Dendritic cell treated with granulocyte-macrophage colony-stimulating factor and Interleukin-4, amounts not matched to agents 40 ng/mL and 50 ng/mL, for 4 days (primary cell): ENCODE data around the gene IRF1.
A peak's percentile ranks its signal among the peaks of the same experiment; 100 is the strongest.

Experiments used
- H3K27ac Mint-ChIP-seq: one replicate; pipeline ENCODE4 v1.8.0; 2022; ENCODE audit warnings: mild to moderate bottlenecking, mixed read lengths
- H3K27me3 Mint-ChIP-seq: one replicate; pipeline ENCODE4 v1.8.0; 2022; ENCODE audit warnings: mild to moderate bottlenecking, mixed read lengths
- H3K36me3 Mint-ChIP-seq: one replicate; pipeline ENCODE4 v1.8.0; 2022; ENCODE audit warnings: low read depth, mixed read lengths
- H3K4me1 Mint-ChIP-seq: one replicate; pipeline ENCODE4 v1.8.0; 2022; ENCODE audit warnings: low read depth, mixed read lengths
- H3K4me3 Mint-ChIP-seq: one replicate; pipeline ENCODE4 v1.8.0; 2022; ENCODE audit warnings: mild to moderate bottlenecking, moderate library complexity, mixed read lengths
- H3K9me3 Mint-ChIP-seq: one replicate; pipeline ENCODE4 v1.8.0; 2022; ENCODE audit warnings: mixed read lengths
- intact Hi-C: fragments of 100-400 bp; cut with micrococcal nuclease; formaldehyde crosslinking; loops from one replicate; pipeline ENCODE4 v1.15.0; 2022

IRF1 gene

GRCh38 chr5:132479111-132479951 lies 11.2 kb downstream of the IRF1 start:
- intact Hi-C loops = no loop called here
- Mint-ChIP-seq H3K9me3 (no peaks in the 10 kb centered on the region), H3K27me3 (peaks cover 2% of the 10 kb centered on the region), H3K27ac (peak overlapping the region; percentile 50), H3K4me3 (no peak overlapping the region), H3K36me3 (peaks cover 48% of the 10 kb centered on the region), H3K4me1 (peaks cover 63% of the 10 kb centered on the region)

- peaks cover 2% of the 10 kb centered on the region for H3K27me3 Mint-ChIP-seq
- no peaks in the 10 kb centered on the region for H3K9me3 Mint-ChIP-seq
- H3K4me1 Mint-ChIP-seq = peaks cover 58% of the 10 kb centered on the region
- peaks cover 39% of the 10 kb centered on the region for H3K36me3 Mint-ChIP-seq
- H3K4me3 Mint-ChIP-seq = no peak overlapping the region
- intact Hi-C loops = no loop called here
- peak overlapping the region; percentile 50 for H3K27ac Mint-ChIP-seq
These were observed 12.2 kb downstream of the IRF1 start for GRCh38 chr5:132478366-132478871.

DNA sequence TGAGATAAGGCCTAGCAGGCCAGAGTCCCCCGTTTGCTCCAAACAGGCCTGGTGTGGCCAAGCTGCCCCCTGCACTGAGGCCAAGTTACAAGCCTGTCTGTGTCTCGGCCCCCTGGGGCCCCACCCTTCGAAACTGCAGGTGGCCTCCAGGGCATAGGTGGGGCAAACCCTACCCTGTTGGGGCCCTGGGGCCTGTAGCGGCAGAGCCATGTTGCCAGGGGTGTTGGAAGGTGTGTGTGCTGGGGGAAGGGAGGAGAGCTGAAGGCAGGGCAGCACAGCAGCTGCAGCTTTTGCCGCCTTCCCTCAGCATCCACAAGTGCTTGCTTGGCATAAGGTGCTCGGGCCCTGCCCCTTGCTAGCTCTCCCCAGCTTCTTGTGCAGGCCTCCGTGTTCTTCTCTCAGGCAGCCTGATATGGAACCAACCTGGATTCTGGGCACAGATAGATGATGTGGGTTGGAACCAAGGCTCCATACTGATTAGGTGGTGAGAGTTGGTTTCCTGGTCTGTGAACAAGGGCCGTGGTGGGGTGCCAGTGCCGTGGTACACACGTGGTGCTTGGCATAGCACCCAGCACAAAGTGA lies 12.7 kb downstream of the IRF1 start:
- H3K27me3 Mint-ChIP-seq = peaks cover 2% of the 10 kb centered on the region
- H3K36me3 Mint-ChIP-seq = peaks cover 34% of the 10 kb centered on the region
- H3K9me3 Mint-ChIP-seq = no peaks in the 10 kb centered on the region
- peaks cover 58% of the 10 kb centered on the region for H3K4me1 Mint-ChIP-seq
- intact Hi-C loops = no loop called here
- peak overlapping the region; percentile 50 for H3K27ac Mint-ChIP-seq
- H3K4me3 Mint-ChIP-seq = no peak overlapping the region

DNA sequence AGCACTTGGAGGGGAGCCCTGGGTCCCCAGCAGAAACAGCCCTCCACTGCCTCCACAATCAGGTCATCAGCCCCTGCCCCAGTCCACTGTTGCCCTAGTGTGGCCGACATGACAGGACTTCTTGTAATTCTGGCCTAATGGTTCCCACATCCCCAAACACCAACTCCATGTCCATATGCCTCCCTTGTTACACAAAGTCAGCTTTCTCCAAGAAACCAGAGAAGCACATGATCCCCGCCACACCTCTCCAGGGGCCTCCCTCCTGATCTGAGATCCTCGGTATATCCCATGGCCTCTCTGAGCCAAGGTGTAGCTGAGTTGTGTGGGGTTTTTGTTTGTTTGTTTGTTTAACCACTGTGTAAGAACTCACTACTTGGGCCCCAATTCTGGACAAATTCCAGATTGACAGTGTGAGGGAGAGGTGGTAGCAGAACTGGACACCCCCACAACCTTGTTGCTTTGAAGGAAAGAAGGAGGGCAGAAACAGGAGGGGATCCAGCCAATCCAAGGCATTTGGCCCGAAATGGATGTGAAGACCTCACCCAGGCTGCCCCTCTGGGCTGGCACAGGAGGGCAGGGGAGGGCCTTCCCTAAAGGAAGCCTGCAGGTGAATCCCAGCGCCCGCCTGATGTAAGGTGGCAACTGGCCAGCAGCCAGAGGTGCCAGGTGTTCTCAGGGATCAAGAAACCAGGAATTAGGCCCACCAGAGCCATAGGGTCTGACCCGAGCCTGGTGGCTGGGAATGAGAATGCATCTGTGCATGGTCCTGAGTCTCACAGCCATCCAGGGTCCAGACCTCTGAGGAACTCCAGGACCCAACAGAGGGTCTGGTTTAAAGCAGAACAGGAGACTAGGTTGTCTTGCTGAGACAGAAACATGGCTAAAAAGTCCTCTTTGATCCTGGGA lies 13.4 kb downstream of the IRF1 start:
- peaks cover 2% of the 10 kb centered on the region for H3K27me3 Mint-ChIP-seq
- peaks cover 58% of the 10 kb centered on the region for H3K4me1 Mint-ChIP-seq
- H3K4me3 Mint-ChIP-seq = no peak overlapping the region
- H3K36me3 Mint-ChIP-seq = peaks cover 26% of the 10 kb centered on the region
- no peaks in the 10 kb centered on the region for H3K9me3 Mint-ChIP-seq
- intact Hi-C loops = no loop called here
- no peak overlapping the region for H3K27ac Mint-ChIP-seq

- Mint-ChIP-seq H3K9me3 (no peaks in the 10 kb centered on the region), H3K27me3 (peaks cover 2% of the 10 kb centered on the region), H3K27ac (no peak overlapping the region), H3K36me3 (peaks cover 20% of the 10 kb centered on the region), H3K4me3 (no peak overlapping the region), H3K4me1 (peaks cover 64% of the 10 kb centered on the region)
- intact Hi-C loops = no loop called here
These were observed 14.3 kb downstream of the IRF1 start for GRCh38 chr5:132475987-132476875.

DNA sequence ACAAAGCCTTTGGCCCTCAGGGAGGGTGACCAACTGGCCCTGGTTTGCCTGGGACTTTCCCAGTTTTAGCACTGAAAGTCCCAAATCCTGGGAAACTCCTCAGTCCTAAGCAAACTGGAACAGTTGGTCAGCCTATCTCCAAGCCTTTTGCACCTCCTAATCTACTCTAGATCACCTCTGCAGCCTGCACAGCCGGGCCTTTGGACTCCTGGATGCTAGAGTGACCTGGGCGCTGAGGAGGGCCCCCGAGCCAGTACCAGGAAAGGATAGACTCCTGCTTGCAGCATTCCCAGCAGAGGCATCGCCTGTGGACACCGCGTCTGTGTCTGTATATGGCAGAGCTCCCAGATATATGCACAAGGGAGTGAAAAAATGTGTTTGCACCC lies 15.1 kb downstream of the IRF1 start:
- intact Hi-C loops = no loop called here
- Mint-ChIP-seq H3K4me3 (no peak overlapping the region), H3K4me1 (peaks cover 56% of the 10 kb centered on the region), H3K27me3 (peaks cover 2% of the 10 kb centered on the region), H3K27ac (peak overlapping the region; percentile 25), H3K36me3 (peaks cover 19% of the 10 kb centered on the region), H3K9me3 (no peaks in the 10 kb centered on the region)

GRCh38 chr5:132474881-132475496 lies 15.6 kb downstream of the IRF1 start:
- Mint-ChIP-seq H3K27ac (peak overlapping the region; percentile 25), H3K36me3 (peaks cover 24% of the 10 kb centered on the region), H3K9me3 (no peaks in the 10 kb centered on the region), H3K27me3 (peaks cover 3% of the 10 kb centered on the region), H3K4me3 (no peak overlapping the region), H3K4me1 (peaks cover 53% of the 10 kb centered on the region)
- intact Hi-C loops = no loop called here

- Mint-ChIP-seq H3K4me1 (peaks cover 53% of the 10 kb centered on the region), H3K27ac (no peak overlapping the region), H3K36me3 (peaks cover 30% of the 10 kb centered on the region), H3K27me3 (peaks cover 4% of the 10 kb centered on the region), H3K4me3 (no peak overlapping the region), H3K9me3 (peaks cover 3% of the 10 kb centered on the region)
- intact Hi-C loops = no loop called here
These were observed 16.3 kb downstream of the IRF1 start for GRCh38 chr5:132474131-132474723.

GRCh38 chr5:132473668-132474067 lies 16.9 kb downstream of the IRF1 start:
- Mint-ChIP-seq H3K9me3 (peaks cover 8% of the 10 kb centered on the region), H3K27ac (no peak overlapping the region), H3K27me3 (peaks cover 4% of the 10 kb centered on the region), H3K36me3 (peaks cover 36% of the 10 kb centered on the region), H3K4me1 (peaks cover 53% of the 10 kb centered on the region), H3K4me3 (no peak overlapping the region)
- intact Hi-C loops = no loop called here

DNA sequence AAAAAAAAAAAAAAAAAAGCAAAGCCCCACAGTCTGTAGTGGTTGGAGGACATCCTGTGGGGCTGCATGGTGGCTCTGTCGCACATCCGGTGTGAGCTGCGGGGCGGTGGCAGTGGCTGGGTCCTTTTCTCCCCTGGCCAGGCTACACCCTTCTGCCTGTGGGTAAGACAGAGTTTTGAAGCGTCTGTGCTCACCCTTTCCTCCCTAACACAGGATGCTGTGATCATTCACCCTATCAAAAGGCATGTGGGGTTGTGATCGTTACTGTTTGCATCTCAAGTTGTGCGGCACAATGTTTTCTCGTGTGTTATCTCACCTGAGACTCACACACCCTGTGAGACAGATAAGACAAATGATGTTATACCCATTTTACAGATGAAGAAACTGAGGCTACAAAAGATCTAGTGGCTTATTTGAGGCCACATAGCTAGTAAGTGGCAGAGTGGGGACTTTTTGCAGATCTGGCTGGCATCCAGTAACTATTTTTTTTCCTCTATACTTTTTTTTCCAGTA lies 17.5 kb downstream of the IRF1 start:
- Mint-ChIP-seq H3K4me3 (no peak overlapping the region), H3K27ac (no peak overlapping the region), H3K36me3 (peaks cover 36% of the 10 kb centered on the region), H3K27me3 (peaks cover 4% of the 10 kb centered on the region), H3K4me1 (peaks cover 53% of the 10 kb centered on the region), H3K9me3 (peaks cover 9% of the 10 kb centered on the region)
- intact Hi-C loops = no loop called here

DNA sequence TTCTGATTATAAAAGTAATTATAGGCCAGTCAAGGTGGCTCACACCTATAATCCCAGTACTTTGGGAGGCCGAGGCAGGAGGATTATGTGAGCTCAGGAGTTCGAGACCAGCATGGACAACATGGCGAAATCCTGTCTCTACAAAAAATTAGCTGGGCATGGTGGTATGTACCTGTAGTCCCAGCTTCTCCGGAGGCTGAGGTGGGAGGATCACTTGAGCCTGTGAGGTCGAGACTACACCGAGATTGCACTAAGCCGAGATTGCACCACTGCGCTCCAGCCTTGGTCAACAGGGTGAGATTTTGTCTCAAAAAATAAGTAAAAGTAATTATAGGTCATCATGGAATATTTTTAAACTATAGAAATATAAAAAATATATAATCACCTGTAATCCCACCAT lies 18.1 kb downstream of the IRF1 start:
- Mint-ChIP-seq H3K36me3 (peaks cover 36% of the 10 kb centered on the region), H3K9me3 (peaks cover 9% of the 10 kb centered on the region), H3K4me1 (peaks cover 55% of the 10 kb centered on the region), H3K4me3 (no peak overlapping the region), H3K27me3 (peaks cover 4% of the 10 kb centered on the region), H3K27ac (no peak overlapping the region)
- intact Hi-C loops = no loop called here

GRCh38 chr5:132471944-132472343 lies 18.6 kb downstream of the IRF1 start:
- Mint-ChIP-seq H3K36me3 (peaks cover 33% of the 10 kb centered on the region), H3K27ac (no peak overlapping the region), H3K9me3 (peaks cover 9% of the 10 kb centered on the region), H3K27me3 (peaks cover 4% of the 10 kb centered on the region), H3K4me3 (no peak overlapping the region), H3K4me1 (peaks cover 56% of the 10 kb centered on the region)
- intact Hi-C loops = no loop called here
